H4 (cell line): ENCODE data around the gene DSTYK. TPM values are rescaled to one million over a fixed set of nuclear protein-coding genes. Genes with fewer than 3 reads are reported as not detected.

Experiments
- DNase-seq: peaks from one replicate; pipeline ENCODE4 v3.0.0-alpha.2; 2015; ENCODE audit warnings: low spot score
- total RNA-seq: library from RNA; depleted of rRNA; stranded (reverse); fragments of >200 nt; shearing (Covaris generic); gene quantifications from 2 replicates; pipeline ENCODE4 v1.2.3, GENCODE V29; 2014; rRNA removed

The DSTYK gene
- 5.1 and 5.8 TPM in 2 replicates for total RNA-seq

GRCh38 chr1:205211169-205211838 is at the start of gene DSTYK:
Gene DSTYK, minus strand, starts transcription at chr1:205211702. Its CDS starts 167 bp downstream, at chr1:205211535.
- peak; percentile 93 for DNase-seq

- no peak for DNase-seq
Observed at GRCh38 chr1:205259998-205260397, 48.5 kb upstream of the DSTYK start.

- DNase-seq, result no peak
Observed at GRCh38 chr1:205259324-205259832, 47.9 kb upstream of the DSTYK start.

GRCh38 chr1:205258719-205259118 is 47.2 kb upstream of the DSTYK start:
- peak; percentile 35 for DNase-seq

GRCh38 chr1:205258261-205258691 is 46.8 kb upstream of the DSTYK start:
- DNase-seq, result no peak

GRCh38 chr1:205257735-205258134 is 46.2 kb upstream of the DSTYK start:
- DNase-seq, result no peak

- no peak for DNase-seq
Observed at GRCh38 chr1:205256951-205257625, 45.6 kb upstream of the DSTYK start.

GRCh38 chr1:205255941-205256780 is 44.7 kb upstream of the DSTYK start:
- DNase-seq, result peak; percentile 80

- no peak for DNase-seq
Observed at GRCh38 chr1:205251576-205251975, 40.1 kb upstream of the DSTYK start.

- no peak for DNase-seq
Observed at GRCh38 chr1:205250699-205251098, 39.2 kb upstream of the DSTYK start.

GRCh38 chr1:205249651-205250050 is 38.1 kb upstream of the DSTYK start:
- no peak for DNase-seq

GRCh38 chr1:205248793-205249601 is 37.5 kb upstream of the DSTYK start:
- peak; percentile 62 for DNase-seq

GRCh38 chr1:205247130-205247921 is 35.8 kb upstream of the DSTYK start:
- peak; percentile 78 for DNase-seq

- DNase-seq, result no peak
Observed at GRCh38 chr1:205246351-205247119, 35.0 kb upstream of the DSTYK start.

GRCh38 chr1:205245096-205245495 is 33.6 kb upstream of the DSTYK start:
- no peak for DNase-seq

GRCh38 chr1:205244384-205244783 is 32.9 kb upstream of the DSTYK start:
- DNase-seq, result no peak

GRCh38 chr1:205243350-205244191 is 32.1 kb upstream of the DSTYK start:
- no peak for DNase-seq

- no peak for DNase-seq
Observed at GRCh38 chr1:205241366-205242030, 30.0 kb upstream of the DSTYK start.
